ENCODE data around the gene LSM14B. TPM values are rescaled to one million over a fixed set of nuclear protein-coding genes. Genes with fewer than 3 reads are reported as not detected.
"Not testable (repeated sequence)": the region's sequence is repeated elsewhere in the genome, so short reads cannot be mapped to it uniquely, and the experiment has no call there.

Gene LSM14B
- total and polyA plus RNA-seq, 4 donors: 16.4 to 41.7 (median 27.8) TPM

- Histone ChIP-seq H3K27me3 (ENCODE audit: control insufficient read depth in 3 of 3, insufficient read depth in 3 of 3, low read length in 2 of 3) (no peaks in the 10 kb centered on the region), H3K27ac (ENCODE audit: low read depth in 1 of 2, low read length in 1 of 2) (no peak overlapping the region), H3K36me3 (ENCODE audit: control insufficient read depth in 4 of 4, insufficient read depth in 4 of 4, low read length in 4 of 4) (peaks cover 0 to 7% (median 1%) of the 10 kb centered on the region in 4 donors), H3K9ac (ENCODE audit: insufficient read depth in 1 of 2, low read length in 2 of 2) (no peak overlapping the region), H3K9me3 (ENCODE audit: control insufficient read depth in 4 of 4, insufficient read depth in 3 of 4, low read length in 3 of 4) (no peaks in the 10 kb centered on the region), H3K4me3 (no peak overlapping the region), H3K4me1 (ENCODE audit: control insufficient read depth in 5 of 5, insufficient read depth in 5 of 5, low read length in 5 of 5) (peaks cover 4 to 34% (median 14%) of the 10 kb centered on the region in 5 donors)
- no peak for TF ChIP-seq CTCF (IDR thresholded peaks at IDR 0.05; ENCODE audit: control extremely low read depth, extremely low read depth)
- no peak for DNase-seq
- WGBS, 2 donors: 97 to 99% methylated on average over 6 of the region's 6 CpGs
- ATAC-seq (ENCODE audit: insufficient read depth, low FRiP score): no peak
These were observed 24.9 kb downstream of the LSM14B start for GRCh38 chr20:62147125-62147524.

GRCh38 chr20:62147528-62147927, 25.3 kb downstream of the LSM14B start:
- no peak overlapping the region for H3K4me3 ChIP-seq
- H3K27me3 ChIP-seq (ENCODE audit: control insufficient read depth in 3 of 3, insufficient read depth in 3 of 3, low read length in 2 of 3): no peaks in the 10 kb centered on the region
- peaks cover 0 to 7% (median 1%) of the 10 kb centered on the region in 4 donors for H3K36me3 ChIP-seq (ENCODE audit: control insufficient read depth in 4 of 4, insufficient read depth in 4 of 4, low read length in 4 of 4)
- peaks cover 4 to 34% (median 14%) of the 10 kb centered on the region in 5 donors for H3K4me1 ChIP-seq (ENCODE audit: control insufficient read depth in 5 of 5, insufficient read depth in 5 of 5, low read length in 5 of 5)
- DNase-seq: no peak
- no peaks in the 10 kb centered on the region for H3K9me3 ChIP-seq (ENCODE audit: control insufficient read depth in 4 of 4, insufficient read depth in 3 of 4, low read length in 3 of 4)
- no peak for ATAC-seq (ENCODE audit: insufficient read depth, low FRiP score)
- WGBS, 2 donors: 94 to 98% methylated on average over 8 to 9 of the region's 9 CpGs
- no peak overlapping the region for H3K9ac ChIP-seq (ENCODE audit: insufficient read depth in 1 of 2, low read length in 2 of 2)
- H3K27ac ChIP-seq (ENCODE audit: low read depth in 1 of 2, low read length in 1 of 2): no peak overlapping the region
- no peak for TF ChIP-seq CTCF (IDR thresholded peaks at IDR 0.05; ENCODE audit: control extremely low read depth, extremely low read depth)

GRCh38 chr20:62148383-62148782, 26.1 kb downstream of the LSM14B start:
- not testable (repeated sequence) for H3K9ac ChIP-seq (ENCODE audit: insufficient read depth in 1 of 2, low read length in 2 of 2); H3K9me3 ChIP-seq (ENCODE audit: control insufficient read depth in 4 of 4, insufficient read depth in 3 of 4, low read length in 3 of 4); H3K36me3 ChIP-seq (ENCODE audit: control insufficient read depth in 4 of 4, insufficient read depth in 4 of 4, low read length in 4 of 4); DNase-seq; H3K27ac ChIP-seq (ENCODE audit: low read depth in 1 of 2, low read length in 1 of 2); H3K4me3 ChIP-seq; ATAC-seq (ENCODE audit: insufficient read depth, low FRiP score); H3K27me3 ChIP-seq (ENCODE audit: control insufficient read depth in 3 of 3, insufficient read depth in 3 of 3, low read length in 2 of 3)
- H3K4me1 ChIP-seq (ENCODE audit: control insufficient read depth in 5 of 5, insufficient read depth in 5 of 5, low read length in 5 of 5): peaks cover 4 to 34% (median 14%) of the 10 kb centered on the region in 5 donors
- 86 to 96% methylated on average over 8 to 10 of the region's 10 CpGs for WGBS, 2 donors

- no peak for DNase-seq
- 75 to 83% methylated on average over 20 of the region's 20 CpGs for WGBS, 2 donors
- TF ChIP-seq CTCF (IDR thresholded peaks at IDR 0.05; ENCODE audit: control extremely low read depth, extremely low read depth): no peak
- no peaks in the 10 kb centered on the region for H3K27me3 ChIP-seq (ENCODE audit: control insufficient read depth in 3 of 3, insufficient read depth in 3 of 3, low read length in 2 of 3)
- ATAC-seq (ENCODE audit: insufficient read depth, low FRiP score): no peak
- peaks cover 0 to 9% (median 1%) of the 10 kb centered on the region in 4 donors for H3K36me3 ChIP-seq (ENCODE audit: control insufficient read depth in 4 of 4, insufficient read depth in 4 of 4, low read length in 4 of 4)
- H3K9me3 ChIP-seq (ENCODE audit: control insufficient read depth in 4 of 4, insufficient read depth in 3 of 4, low read length in 3 of 4): peaks cover 0 to 2% (median 0%) of the 10 kb centered on the region in 4 donors
- no peak overlapping the region for H3K9ac ChIP-seq (ENCODE audit: insufficient read depth in 1 of 2, low read length in 2 of 2)
- no peak overlapping the region for H3K4me3 ChIP-seq
- H3K4me1 ChIP-seq (ENCODE audit: control insufficient read depth in 5 of 5, insufficient read depth in 5 of 5, low read length in 5 of 5): peaks cover 4 to 34% (median 14%) of the 10 kb centered on the region in 5 donors
- peak overlapping the region in 1 of 2 donors; percentile 34 for H3K27ac ChIP-seq (ENCODE audit: low read depth in 1 of 2, low read length in 1 of 2)
These were observed 26.6 kb downstream of the LSM14B start for GRCh38 chr20:62148908-62149314.

Data from lung (tissue), 12 donors.